C1 segment of cervical spinal cord (tissue), 14 donors: Measurements from ENCODE around the gene STAT5A.
"Not testable (repeated sequence)": the region's sequence is repeated elsewhere in the genome, so short reads cannot be mapped to it uniquely, and the experiment has no call there.

Source experiments
- DNase-seq, 14 donors: peaks; one replicate each; lab custom pipeline; 2025; lab: John Stamatoyannopoulos, UW

STAT5A gene

DNA sequence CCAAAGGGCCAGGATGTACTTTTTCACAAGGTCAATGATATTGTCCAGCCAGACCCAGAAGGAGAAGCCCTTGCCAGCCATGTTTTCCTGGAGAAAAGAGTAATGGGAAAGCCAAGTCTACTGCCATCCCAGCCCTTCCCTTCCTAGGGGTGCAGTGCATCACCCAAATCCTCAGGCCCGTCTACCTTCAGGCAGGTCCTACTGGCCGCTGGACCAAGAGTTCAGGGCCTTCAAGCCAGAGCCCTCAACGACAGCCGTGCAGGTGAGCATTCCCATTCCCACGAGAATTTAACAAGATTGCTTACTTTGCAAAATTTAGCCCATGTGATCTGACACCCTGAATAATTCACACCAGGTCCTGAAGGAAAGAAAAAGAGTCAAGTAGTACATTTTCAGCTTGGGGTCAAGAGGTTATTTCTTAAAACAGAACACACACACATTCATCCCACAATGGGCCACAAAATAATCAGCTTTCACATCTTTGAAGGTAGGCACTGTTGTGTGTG is 35.0 kb downstream of the STAT5A start:
- DNase-seq, result no peak

DNA sequence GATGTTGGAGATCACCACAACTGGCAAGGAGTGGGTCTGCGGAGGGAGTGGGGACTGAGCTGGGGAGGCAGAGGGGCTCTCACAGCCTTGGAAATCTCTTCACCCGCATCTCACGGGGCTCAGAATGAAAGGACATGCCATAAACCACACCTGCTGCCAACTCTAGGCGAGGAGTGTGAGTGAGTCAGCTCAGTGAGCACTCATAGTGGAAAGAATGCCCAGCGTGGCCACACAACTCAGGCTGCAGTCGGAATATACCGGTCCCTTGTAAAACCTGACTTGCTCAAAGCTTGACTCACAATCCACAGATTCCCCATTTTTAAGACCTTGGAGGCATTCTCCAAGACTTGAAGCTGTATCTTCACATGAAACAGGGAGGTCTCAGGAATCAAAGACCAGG is 36.7 kb downstream of the STAT5A start:
- no peak for DNase-seq

DNA sequence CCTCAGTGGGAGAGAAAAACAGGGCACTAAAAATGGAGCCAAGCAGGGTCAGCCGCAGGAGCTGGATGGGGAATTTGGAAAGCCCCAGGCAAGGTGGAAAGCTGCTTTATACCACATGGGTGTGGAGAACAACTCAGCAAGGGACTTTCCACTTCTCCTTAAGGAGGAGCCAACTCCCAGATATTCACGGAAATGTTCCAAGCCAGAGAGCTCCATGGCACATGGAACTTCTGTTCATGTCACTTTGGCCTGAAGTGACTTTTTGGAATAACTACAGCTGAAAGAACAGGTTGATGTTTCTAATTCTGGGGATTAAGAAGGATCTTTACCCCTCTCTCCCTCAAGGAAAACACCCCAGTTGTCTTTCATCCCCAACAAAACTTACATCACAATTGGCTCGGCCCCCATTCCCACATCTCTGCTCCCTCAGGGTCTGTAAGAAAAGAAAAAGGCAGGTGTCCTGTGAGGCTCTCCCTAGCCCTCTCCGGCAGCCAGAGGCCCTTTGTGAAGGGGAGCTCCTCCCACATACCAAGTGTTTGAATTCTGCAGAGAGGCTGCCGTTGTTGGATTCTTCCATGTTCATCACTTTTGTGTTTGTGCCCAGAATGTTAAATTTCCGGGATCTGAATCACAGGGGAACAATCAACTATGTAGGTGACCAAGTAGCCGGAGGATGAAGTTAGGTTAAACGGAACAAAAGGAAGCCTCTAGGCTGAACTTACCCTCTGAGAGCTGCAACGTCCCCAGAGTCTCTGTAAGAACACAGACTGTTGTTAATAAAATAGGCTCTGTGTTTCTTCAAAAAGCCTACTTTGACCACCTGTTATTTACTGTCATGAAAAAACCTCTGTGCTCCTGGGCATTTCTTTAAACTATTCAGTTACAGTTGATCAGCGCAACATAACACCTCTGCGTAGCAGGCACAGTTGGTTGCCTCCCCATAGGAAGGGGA is 41.0 kb downstream of the STAT5A start:
- peak in 1 of 14 donors; percentile 20 for DNase-seq

DNA sequence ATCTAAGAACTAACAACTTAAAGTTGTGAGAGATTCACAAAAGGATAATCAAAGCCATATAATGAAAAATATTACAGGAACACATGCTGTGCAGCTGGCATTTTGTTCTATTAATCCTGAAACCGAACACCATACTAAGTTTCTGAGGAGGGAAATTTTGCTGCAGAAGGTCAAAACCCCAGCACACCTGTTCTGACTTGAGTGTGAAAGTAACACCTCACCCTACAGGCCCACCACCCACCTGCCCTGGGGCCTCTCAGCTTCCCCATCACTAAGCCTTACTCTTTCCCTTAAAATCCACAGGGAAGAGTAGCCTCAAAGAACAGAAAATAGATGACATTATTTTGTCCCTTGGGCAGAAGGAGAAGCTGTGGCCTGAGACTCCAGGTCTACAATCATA is 44.8 kb downstream of the STAT5A start:
- no peak for DNase-seq

DNA sequence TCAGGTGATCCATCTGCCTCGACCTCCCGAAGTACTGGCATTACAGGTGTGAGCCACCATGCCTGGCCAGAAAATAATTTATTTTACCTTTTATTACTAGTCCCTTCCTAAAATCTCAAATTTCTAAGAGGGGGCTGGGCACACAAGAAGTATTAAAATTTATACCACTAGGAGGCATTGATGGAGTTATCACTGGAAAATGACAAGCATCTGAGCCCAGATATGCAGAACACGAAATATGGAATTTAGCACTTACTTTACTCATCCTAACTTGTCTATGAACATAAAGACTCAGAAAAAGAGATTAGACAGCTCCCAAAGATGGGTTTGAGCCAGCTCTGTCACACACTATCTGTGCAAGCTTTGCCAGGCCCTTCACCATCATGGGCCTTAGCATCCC is 46.4 kb downstream of the STAT5A start:
- DNase-seq, result no peak

DNA sequence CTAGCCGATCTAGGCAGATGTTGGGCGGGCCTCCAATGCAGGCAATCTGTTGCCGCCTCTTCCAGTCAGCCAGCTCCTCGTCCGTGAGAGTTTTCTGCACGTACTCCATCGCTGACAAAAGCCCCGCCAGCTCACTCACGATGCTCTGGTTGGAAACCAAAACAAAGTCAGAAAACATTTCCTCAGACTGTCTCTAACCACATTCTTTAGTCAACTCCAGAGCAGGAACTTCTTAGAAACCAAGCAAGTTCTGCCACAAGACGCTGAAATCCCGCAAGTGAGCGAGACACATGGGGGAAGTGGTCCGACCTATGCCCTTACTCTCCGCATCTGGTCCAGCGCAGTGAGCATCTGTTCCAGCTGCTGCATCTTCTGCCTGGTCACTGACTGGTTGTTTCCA is 49.1 kb downstream of the STAT5A start:
- DNase-seq, result no peak

DNA sequence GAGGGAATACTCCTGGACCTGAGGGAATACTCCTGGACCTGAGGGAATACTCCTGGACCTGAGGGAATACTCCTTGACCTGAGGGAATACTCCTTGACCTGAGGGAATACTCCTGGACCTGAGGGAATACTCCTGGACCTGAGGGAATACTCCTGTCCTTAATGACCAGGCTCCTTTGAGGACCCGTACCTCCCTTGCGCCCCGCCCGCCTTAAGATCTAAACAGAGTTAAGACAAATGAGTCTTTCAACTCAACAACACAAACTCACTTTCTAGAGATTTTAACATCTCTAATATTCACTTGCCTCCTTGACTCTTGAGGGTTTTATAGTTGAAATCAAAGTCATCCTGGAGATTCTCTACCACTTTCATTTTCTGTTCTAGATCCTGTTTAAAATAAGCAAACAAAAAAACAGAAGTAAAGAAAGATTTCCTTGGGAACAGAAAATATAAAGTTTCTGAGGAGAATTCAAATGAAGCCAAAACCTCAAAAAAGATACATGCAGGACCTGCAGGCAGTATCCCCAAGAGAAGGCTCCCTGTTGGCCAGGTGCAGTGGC is 50.2 kb downstream of the STAT5A start:
- DNase-seq, result no peak

DNA sequence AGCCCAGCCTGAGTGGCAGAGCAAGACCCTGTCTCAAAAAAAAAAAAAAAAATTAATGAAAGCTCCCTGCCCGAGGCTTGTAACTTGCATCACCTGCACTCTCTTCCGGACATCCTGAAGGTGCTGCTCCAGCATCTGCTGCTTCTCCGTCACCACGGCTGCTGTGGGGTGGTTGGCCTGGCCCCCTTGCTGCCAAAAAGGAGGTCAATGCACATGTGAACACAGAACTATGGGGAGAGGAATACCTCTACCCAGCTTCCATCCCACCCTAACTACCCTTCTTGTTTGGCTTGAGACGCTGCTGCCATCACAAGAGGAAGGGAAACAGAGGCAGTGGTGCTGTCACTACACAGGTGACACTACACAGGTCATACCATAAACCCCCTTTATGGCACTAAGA is 50.9 kb downstream of the STAT5A start:
- no peak for DNase-seq

DNA sequence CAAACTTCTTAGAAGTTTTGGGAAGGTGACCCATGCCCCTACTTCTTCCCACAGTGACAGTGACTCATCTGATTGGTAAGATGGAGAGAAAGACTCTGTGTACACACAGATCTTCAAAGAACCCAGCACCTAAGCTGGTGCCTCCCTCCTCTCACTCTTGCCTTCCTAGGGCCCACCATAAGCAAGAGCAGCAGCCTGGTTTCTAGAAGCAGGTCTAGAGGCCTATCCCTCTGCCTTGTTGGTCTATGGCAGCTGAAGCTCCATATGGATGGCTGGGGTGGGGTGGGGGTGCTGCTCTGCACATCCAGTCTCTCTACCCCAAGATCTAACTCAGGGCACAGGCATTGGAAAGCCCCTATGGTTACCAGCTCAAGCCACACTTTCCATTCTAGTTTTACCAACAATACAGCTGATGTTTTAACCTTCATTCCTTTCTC is 52.4 kb downstream of the STAT5A start:
- DNase-seq, result no peak

DNA sequence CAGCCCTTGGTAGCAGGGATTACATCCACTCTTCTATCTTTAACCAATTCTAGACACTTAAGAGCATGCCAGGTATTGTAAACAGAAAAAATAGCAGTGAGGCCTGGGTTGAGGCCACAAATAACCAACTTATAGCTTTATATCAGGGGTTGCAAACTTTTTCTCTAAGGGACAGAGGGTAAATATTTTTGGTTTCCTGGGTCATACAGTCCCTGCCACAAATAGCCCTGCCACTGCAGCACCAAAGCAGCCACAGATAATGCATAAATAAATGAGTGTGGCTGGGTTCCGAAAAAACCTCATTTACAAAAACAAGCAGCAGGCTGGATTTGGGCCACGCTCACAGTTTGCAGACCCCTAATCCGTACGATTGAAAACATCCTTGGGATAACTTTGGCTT is 53.3 kb downstream of the STAT5A start:
- DNase-seq, result no peak

DNA sequence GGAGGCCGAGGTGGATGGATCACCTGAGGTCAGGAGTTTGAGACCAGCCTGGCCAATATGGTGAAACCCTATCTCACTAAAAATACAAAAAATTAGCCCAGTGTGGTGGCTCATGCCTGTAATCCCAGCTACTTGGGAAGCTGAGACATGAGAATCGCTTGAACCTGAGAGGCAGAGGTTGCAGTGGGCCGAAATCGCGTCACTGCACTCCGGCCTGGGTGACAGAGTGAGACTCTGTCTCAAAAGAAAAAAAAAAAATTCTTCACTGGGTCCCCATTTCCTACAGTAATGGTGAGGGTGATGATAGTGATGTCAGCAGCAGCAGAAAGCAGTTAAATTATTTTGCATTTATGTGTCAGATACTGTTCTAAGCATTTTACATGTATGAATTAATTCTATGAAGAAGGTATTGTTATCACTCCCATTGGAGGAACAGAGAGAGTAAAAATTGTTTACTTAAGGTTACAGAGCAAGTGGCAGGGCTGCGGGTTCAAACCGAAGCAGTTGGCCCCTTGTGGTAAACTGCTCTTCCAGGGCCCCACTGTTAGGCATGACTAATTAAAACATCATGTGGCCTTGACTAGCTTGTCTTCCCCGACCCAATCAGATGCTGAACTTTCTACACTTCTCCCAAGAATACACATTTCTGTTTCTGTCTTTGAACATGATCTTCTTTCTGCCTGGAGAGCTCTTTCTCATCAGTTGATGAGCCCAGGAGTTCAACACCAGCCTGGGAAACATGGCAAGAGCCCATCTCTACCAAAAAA is 54.1 kb downstream of the STAT5A start:
- DNase-seq, result no peak

DNA sequence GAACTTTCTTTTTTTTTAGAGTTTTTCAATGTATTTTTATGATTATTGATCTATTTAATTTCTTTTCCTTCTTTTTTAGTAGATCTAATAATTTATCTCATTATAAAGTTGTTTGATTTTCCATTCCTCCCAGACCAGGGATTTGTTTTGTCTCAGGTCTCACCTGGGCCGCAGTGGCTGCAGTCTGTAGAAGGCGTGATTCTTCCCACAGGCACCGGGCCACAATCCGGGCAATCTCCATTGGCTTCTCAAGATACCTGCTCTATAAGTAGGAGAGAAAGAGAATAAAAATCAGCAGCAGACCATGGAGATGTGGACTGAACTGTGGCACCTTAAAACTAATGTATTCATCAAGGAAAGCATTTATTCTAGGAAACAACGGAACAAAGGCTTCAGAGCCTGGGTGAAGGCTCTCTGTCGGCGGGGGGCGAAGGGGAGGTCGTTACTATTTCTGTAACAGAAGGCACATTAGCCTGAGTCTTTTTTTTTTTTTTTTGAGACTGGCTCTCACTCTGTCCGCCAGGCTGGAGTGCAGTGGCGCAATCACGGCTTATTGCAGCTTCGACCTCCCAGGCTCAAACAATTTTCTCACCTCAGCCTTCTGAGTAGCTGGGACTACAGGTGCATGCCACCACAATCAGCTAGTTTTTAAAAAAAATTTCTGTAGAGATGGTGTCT is 57.2 kb downstream of the STAT5A start:
- no peak for DNase-seq

DNA sequence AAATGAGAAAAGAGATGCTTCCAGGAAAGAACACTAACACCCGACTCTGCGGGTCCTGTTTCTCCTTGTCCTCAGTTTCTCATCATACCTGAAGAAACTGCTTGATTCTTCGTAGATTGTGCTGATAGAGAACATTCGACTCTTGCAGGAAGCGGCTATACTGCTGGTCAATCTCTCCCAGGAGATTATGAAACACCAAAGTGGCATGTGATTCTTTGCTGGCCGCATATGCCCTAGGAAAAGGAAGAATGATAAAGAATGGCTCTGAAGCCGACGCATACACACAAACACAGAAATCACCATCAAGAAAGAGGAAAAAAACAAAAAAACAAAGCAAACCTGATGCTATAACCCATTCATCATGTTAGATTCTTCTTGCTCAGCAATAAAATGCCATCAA is 58.2 kb downstream of the STAT5A start:
- DNase-seq, result no peak

DNA sequence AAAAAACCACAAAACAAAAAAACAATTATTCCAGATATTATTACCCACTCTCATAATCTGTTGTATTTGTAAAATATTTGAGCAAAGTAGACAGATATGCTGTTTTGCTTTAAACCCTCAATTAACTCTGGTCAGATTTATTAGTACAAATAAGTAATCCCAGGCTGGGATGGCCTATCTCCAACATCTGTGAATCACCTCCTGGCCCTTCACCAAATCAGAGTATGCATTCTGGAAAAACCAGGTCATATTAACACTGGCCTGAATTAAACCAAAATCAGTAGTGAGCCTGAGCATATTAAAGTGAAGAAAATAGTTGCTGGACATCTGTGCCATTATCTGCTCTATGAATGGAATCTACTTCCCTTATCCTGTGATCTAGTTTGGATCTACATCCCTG is 58.9 kb downstream of the STAT5A start:
- peak in 1 of 14 donors; percentile 69 for DNase-seq

DNA sequence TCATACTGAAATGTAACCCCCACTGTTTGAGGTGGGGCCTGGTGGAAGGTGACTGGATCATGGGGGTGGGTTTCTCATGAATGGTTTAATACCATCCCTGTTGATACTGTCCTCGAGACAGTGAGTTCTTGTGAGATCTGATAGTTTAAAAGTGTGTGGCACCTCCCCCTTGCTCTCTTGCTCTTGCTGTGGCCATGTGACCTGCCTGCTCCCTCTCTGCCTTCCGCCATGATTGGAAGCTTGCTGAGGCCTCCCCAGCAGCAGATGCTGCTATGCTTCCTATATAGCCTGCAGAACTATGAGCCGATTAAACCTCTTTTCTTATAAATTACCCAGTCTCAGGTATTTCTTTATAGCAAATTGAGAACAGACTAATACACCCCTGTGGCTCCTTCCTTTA is 59.3 kb downstream of the STAT5A start:
- no peak for DNase-seq

DNA sequence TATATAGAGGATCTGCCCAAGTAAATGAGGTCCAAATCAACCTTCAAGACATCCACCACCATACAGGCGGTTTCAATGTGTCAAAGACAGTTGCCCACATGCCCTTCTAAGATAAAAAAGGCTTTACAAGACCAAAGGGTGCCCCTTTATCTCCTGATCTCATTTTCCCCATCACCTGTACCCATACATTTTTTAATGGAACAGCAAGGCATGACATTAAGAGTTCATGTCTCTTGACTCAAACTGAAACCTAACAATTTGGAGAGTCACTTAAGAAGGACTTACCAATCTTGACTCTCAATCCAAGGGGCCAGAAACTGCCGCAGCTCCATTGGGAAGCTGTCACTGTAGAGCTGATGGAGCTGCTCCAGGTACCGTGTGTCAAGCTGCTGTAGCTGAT is 59.8 kb downstream of the STAT5A start:
- DNase-seq, result no peak

DNA sequence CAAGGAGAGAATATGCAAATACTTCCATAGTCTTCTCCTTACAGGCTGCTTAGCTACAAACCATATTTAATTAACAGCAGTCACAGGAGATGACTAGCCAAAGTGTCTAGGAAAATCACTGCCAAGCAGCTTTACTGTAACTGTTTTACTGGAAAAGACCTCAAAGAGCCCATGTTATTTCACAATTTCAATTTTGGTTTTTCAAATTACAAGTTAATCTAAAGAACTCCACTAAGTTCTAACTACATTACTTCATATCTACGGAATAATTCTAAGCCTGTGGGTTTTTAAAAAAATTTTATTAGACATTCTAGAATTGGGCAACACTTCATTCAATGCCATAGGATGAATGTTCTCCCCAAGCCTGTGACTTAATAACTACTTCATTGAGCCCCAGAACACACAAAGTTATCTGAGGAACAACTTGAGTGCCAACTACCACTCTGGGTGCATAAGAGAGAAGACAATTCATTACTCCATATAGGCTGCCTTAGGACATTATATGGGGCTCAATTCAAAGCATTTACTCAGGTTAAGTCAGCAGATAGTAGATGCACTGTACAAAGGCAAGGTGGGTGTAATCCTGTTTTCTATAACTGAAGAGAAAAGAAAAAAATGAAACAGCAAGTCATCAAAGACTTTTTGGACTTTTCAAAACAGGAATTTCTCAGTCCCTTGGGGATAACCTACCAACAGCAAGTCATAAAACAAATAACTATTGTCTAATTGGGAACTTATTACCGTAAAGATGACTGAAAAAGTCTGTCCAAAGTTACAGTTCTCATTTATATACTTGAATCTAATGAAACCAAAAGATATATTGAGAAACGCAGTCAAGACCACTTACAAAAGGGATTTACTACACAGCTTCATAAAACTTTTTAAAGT is 66.9 kb downstream of the STAT5A start:
- DNase-seq, result no peak

DNA sequence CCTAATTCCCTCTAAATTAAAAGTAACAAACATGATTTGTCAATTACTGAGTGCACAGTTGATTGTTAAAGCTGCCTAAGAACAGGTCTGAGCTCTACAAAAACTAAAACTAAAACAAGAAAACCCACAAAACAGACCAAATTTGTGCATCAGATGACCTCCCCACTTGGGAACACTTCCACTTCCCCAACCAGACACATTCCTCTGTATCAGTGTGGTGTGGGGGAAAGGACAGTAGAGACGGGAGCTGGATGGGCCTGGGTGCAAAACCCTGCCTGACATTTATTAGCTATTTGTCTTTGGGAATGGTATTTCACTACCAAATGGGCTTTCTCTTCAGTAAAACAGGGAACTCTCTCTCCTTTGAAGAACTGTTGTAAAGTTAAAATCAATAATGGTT is 70.1 kb downstream of the STAT5A start:
- no peak for DNase-seq

DNA sequence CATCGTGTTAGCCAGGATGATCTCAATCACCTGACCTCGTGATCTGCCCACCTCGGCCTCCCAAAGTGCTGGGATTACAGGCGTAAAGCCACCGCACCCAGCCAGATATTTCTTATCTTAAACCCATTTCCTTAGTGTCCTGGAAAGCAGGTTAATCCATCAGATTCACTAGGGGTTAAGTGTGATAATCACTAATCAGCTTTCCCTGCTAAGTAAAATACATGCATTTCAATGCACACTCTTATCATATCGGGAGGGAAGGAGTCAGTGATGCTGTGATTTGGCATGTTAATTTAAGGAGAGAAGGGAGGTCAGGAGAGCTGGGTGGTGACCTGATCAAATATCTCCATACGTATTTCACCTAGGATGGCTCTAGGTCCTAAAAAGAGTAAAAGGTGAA is 70.8 kb downstream of the STAT5A start:
- DNase-seq, result no peak

DNA sequence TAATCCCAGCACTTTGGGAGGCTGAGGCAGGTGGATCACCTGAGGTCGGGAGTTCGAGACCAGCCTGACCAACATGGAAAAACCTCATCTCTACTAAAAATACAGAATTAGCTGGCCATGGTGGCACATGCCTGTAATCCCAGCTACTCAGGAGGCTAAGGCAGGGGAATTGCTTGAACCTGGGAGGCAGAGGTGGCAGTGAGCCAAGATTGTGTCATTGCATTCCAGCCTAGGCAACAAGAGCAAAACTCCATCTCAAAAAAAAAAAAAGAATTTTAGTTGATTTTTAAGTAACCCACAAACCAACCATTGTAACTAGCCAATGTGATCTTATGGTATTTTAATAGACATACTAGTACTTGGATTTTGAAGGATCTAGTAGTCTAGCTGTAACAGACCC is 72.1 kb downstream of the STAT5A start:
- DNase-seq, result not testable (repeated sequence)
